IMR-90 (cell line): ENCODE results near the gene RFTN1. TPM values are rescaled to one million over a fixed set of nuclear protein-coding genes. Genes with fewer than 3 reads are reported as not detected.

Experiments
- ATAC-seq: fragments of 200-7000 bp; cut with Tn5 transposase; 2 replicates; pipeline ENCODE4 v1.9.1; 2020; ENCODE audit warnings: low read depth, mild to moderate bottlenecking, moderate library complexity
- BruUV-seq: library from RNA; stranded (reverse); fragments of 400-500 nt; replicated peaks from 2 replicates; lab custom pipeline; 2021; lab: Mats Ljungman, UMichigan
- CTCF ChIA-PET: fragments of 300-600 bp; formaldehyde crosslinking; extraction: SDS; loops from one replicate; lab custom pipeline; 2021; ENCODE audit warnings: antibody characterized with exemption; lab: Yijun Ruan, JAX
- POLR2A ChIA-PET: fragments of 300-600 bp; sonication (Branson Sonifier 250); formaldehyde crosslinking; loops from one replicate; lab custom pipeline; 2022; ENCODE audit warnings: antibody characterized with exemption; ENCODE audit not compliant: unreplicated experiment; lab: Charles Lee
- DNase-seq: peaks from one replicate; pipeline ENCODE4 v3.0.0; 2013
- H2AFZ ChIP-seq: replicated peaks from 2 replicates; pipeline ENCODE3; 2013; ENCODE audit warnings: low read length, mild to moderate bottlenecking; ENCODE audit not compliant: poor library complexity
- H2AK5ac ChIP-seq: 2 replicates; pipeline ENCODE4 v1.6.1; 2013; ENCODE audit warnings: low read depth, low read length, inconsistent platforms
- H2AK9ac ChIP-seq: replicated peaks from 2 replicates; pipeline ENCODE3; 2013; ENCODE audit warnings: mild to moderate bottlenecking, low read depth, low read length, moderate library complexity; ENCODE audit not compliant: poor library complexity
- H2BK120ac ChIP-seq: 2 replicates; pipeline ENCODE4 v1.6.1; 2013; ENCODE audit warnings: low read depth, low read length, inconsistent platforms
- H2BK15ac ChIP-seq: 3 replicates; pipeline ENCODE4 v1.6.1; 2013; ENCODE audit warnings: low read depth, low read length, inconsistent platforms
- H2BK20ac ChIP-seq: 2 replicates; pipeline ENCODE4 v1.6.1; 2013; ENCODE audit warnings: low read depth, mild to moderate bottlenecking, inconsistent platforms, low read length, moderate library complexity
- H2BK5ac ChIP-seq: 2 replicates; pipeline ENCODE4 v1.6.1; 2013; ENCODE audit warnings: mild to moderate bottlenecking, low read depth, low read length, inconsistent platforms; ENCODE audit not compliant: poor library complexity, severe bottlenecking
- H3K14ac ChIP-seq: replicated peaks from 2 replicates; pipeline ENCODE4 v1.6.1; 2013; ENCODE audit warnings: low read depth, low read length, inconsistent platforms
- H3K18ac ChIP-seq: 2 replicates; pipeline ENCODE4 v1.6.1; 2013; ENCODE audit warnings: low read depth, low read length, control low read depth
- H3K23ac ChIP-seq: 2 replicates; pipeline ENCODE4 v1.6.1; 2013; ENCODE audit warnings: low read depth, low read length, inconsistent platforms
- H3K27ac ChIP-seq: 2 replicates; pipeline ENCODE4 v1.5.1; 2013; ENCODE audit warnings: mild to moderate bottlenecking, control low read depth, low read length; ENCODE audit not compliant: insufficient read depth
- H3K27me3 ChIP-seq: 2 replicates; pipeline ENCODE4 v1.6.1; 2013; ENCODE audit warnings: low read length; ENCODE audit not compliant: control insufficient read depth, insufficient read depth
- H3K36me3 ChIP-seq: 2 replicates; pipeline ENCODE4 v1.6.1; 2013; ENCODE audit warnings: low read length, mixed read lengths; ENCODE audit not compliant: control insufficient read depth, insufficient read depth
- H3K4ac ChIP-seq: 2 replicates; pipeline ENCODE4 v1.6.1; 2013; ENCODE audit warnings: low read depth, low read length, inconsistent platforms
- H3K4me1 ChIP-seq: 2 replicates; pipeline ENCODE4 v1.6.1; 2013; ENCODE audit warnings: low read length, mixed read lengths; ENCODE audit not compliant: control insufficient read depth, insufficient read depth
- H3K4me2 ChIP-seq: 2 replicates; pipeline ENCODE4 v1.6.1; 2013; ENCODE audit warnings: low read depth, mild to moderate bottlenecking, control low read depth, low read length, moderate library complexity
- H3K4me3 ChIP-seq: 2 replicates; pipeline ENCODE4 v1.5.1; 2013; ENCODE audit warnings: low read depth, mild to moderate bottlenecking, control low read depth, low read length, moderate library complexity; ENCODE audit not compliant: insufficient read depth
- H3K56ac ChIP-seq: 2 replicates; pipeline ENCODE4 v1.6.1; 2013; ENCODE audit warnings: low read length, inconsistent platforms; ENCODE audit not compliant: insufficient read depth; ENCODE audit errors: extremely low read depth
- H3K79me1 ChIP-seq, 2 experiments: 2 replicates each; pipeline ENCODE4 v1.6.1; 2013; ENCODE audit warnings: low read length in 2 of 2, inconsistent platforms in 1 of 2, low read depth in 1 of 2
- H3K9ac ChIP-seq: 2 replicates; pipeline ENCODE4 v1.6.1; 2013; ENCODE audit warnings: low read depth, low read length, control low read depth
- H3K9me1 ChIP-seq: 2 replicates; pipeline ENCODE4 v1.6.1; 2013; ENCODE audit warnings: low read length, inconsistent platforms; ENCODE audit not compliant: insufficient read depth
- H3K9me3 ChIP-seq: 2 replicates; pipeline ENCODE4 v1.6.1; 2013; ENCODE audit warnings: low read length; ENCODE audit not compliant: control insufficient read depth, insufficient read depth
- H4K20me1 ChIP-seq: 2 replicates; pipeline ENCODE4 v1.6.1; 2013; ENCODE audit warnings: low read length, inconsistent platforms; ENCODE audit not compliant: insufficient read depth
- H4K5ac ChIP-seq: 2 replicates; pipeline ENCODE4 v1.6.1; 2013; ENCODE audit warnings: mild to moderate bottlenecking, low read depth, low read length, control low read depth
- H4K8ac ChIP-seq, 2 experiments: 2 replicates each; pipeline ENCODE4 v1.6.1; 2013; ENCODE audit warnings: low read depth in 2 of 2, low read length in 2 of 2, control low read depth in 1 of 2, inconsistent platforms in 1 of 2
- H4K91ac ChIP-seq: 2 replicates; pipeline ENCODE4 v1.6.1; 2013; ENCODE audit warnings: low read depth, low read length, inconsistent platforms; ENCODE audit not compliant: insufficient read depth
- CEBPB ChIP-seq: IDR thresholded peaks from 2 replicates; pipeline ENCODE4 v1.6.1; 2012; ENCODE audit warnings: low read depth, low read length, improper control_type of control experiment
- CHD1 ChIP-seq: IDR thresholded peaks from 2 replicates; pipeline ENCODE4 v1.6.1; 2012; ENCODE audit warnings: low read depth, low read length, improper control_type of control experiment
- FOS ChIP-seq: fragments of 150-350 bp; IDR thresholded peaks from 2 replicates; pipeline ENCODE4 v1.6.1; 2016; ENCODE audit warnings: low read depth, low read length
- MAFK ChIP-seq: IDR thresholded peaks from 2 replicates; pipeline ENCODE4 v1.6.1; 2012; ENCODE audit warnings: low read depth, low read length, improper control_type of control experiment
- MXI1 ChIP-seq: IDR thresholded peaks from 2 replicates; pipeline ENCODE4 v1.6.1; 2012; ENCODE audit warnings: low read depth, mild to moderate bottlenecking, low read length, moderate library complexity, borderline replicate concordance
- RCOR1 ChIP-seq: IDR thresholded peaks from 2 replicates; pipeline ENCODE4 v1.6.1; 2012; ENCODE audit warnings: mild to moderate bottlenecking, low read length, improper control_type of control experiment; ENCODE audit not compliant: insufficient replicate concordance
- RFX5 ChIP-seq: IDR thresholded peaks from 2 replicates; pipeline ENCODE4 v1.8.0; 2012; ENCODE audit warnings: low read depth, mild to moderate bottlenecking, low read length, moderate library complexity
- SMC3 ChIP-seq: fragments of 150-350 bp; IDR thresholded peaks from 2 replicates; pipeline ENCODE4 v1.6.1; 2016; ENCODE audit warnings: low read depth, mild to moderate bottlenecking, antibody characterized with exemption, low read length, moderate library complexity
- WGBS, 2 experiments: methylation state at CpG; one replicate each; pipeline versions ENCODE4 v1.1.5 to v1.1.7; 2013; ENCODE audit warnings: missing lambda C conversion rate in 2 of 2; ENCODE audit not compliant: insufficient read length in 1 of 2; ENCODE audit errors: extremely low coverage in 2 of 2; 5-methylcytosine and 5-hydroxymethylcytosine counted together
- dilution Hi-C: fragments of 300-500 bp; cut with HindIII; formaldehyde crosslinking; loops from one replicate; pipeline ENCODE4 v1.14.3; 2018; ENCODE audit warnings: low sequenced_read_pairs; ENCODE audit not compliant: unreplicated experiment
- in situ Hi-C: fragments of 300-500 bp; cut with MboI; formaldehyde crosslinking; loops from 3 replicates; pipeline ENCODE4 v1.14.3; 2019; ENCODE audit warnings: low sequenced_read_pairs, inconsistent platforms, mixed read lengths
- intact Hi-C: fragments of 100-400 bp; cut with micrococcal nuclease; formaldehyde crosslinking; loops from 2 replicates; pipeline ENCODE4 v1.10.0; 2022
- polyA plus RNA-seq, 3 experiments: library from polyadenylated mRNA; depleted of rRNA; stranded (reverse); fragments of >200 nt; gene quantifications; 2 replicates each; pipeline ENCODE4 v1.2.3, GENCODE V29; 2012; ENCODE audit warnings: low replicate concordance in 1 of 3
- total RNA-seq: library from RNA; depleted of rRNA; stranded (reverse); fragments of >200 nt; gene quantifications from 2 replicates; pipeline ENCODE4 v1.2.3, GENCODE V29; 2012
- TF ChIP-seq, protein P1 (sequence below): fragments of 150-350 bp; IDR thresholded peaks from 2 replicates; pipeline ENCODE4 v1.6.1; 2016; ENCODE audit warnings: low read depth, mild to moderate bottlenecking, low read length, moderate library complexity, borderline replicate concordance

RFTN1 gene
- total and polyA plus RNA-seq, 2 of the 4 experiments (the other 2 are of a cell fraction): 45.0 to 52.0 TPM

DNA sequence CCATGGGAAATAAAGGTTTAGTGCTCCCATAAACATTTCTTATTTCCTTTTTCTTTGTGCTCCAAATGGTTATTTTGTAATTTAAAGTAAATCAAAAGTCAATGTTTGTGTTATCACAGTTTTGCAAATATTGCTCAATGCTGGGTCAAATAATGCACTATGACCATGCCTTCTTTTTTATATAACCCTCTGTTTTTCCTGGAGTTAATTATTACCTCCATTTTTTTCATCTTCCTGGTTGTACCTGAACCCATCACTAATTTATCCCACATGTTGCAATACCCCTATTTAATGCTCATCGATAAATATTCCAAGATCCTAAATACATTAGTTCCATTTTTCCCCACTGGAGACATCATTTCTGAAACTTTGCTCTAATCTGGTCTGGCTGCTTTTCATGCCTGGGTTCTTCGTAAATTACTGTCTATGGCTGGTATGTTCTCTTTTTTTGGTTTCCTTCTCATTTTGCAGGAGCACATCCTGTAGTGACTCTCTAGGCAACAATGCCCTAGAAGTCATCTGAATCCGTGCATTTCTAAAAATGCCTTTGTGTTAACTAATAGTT is 182.1 kb downstream of the RFTN1 start:
- H3K9me1 ChIP-seq: peaks cover 6% of the 10 kb centered on the region; the same call in 1 of the 2 replicates
- no peak overlapping the region for H3K4me2 ChIP-seq
- H2BK20ac ChIP-seq: no peak overlapping the region
- no peak overlapping the region for H2AFZ ChIP-seq
- no peak overlapping the region for H2BK5ac ChIP-seq
- H3K9me3 ChIP-seq: peaks cover 6% of the 10 kb centered on the region
- BruUV-seq: no TSS peak
- H4K20me1 ChIP-seq: no peaks in the 10 kb centered on the region; the same call in 1 of the 2 replicates
- H3K4me3 ChIP-seq: no peak overlapping the region
- CTCF ChIA-PET: no interaction called here
- dilution Hi-C loops (no loop called here), intact Hi-C loops (no loop called here), in situ Hi-C loops (no loop called here)
- ATAC-seq: no peak
- H3K14ac ChIP-seq: no peak overlapping the region
- TF ChIP-seq, protein P1, sequence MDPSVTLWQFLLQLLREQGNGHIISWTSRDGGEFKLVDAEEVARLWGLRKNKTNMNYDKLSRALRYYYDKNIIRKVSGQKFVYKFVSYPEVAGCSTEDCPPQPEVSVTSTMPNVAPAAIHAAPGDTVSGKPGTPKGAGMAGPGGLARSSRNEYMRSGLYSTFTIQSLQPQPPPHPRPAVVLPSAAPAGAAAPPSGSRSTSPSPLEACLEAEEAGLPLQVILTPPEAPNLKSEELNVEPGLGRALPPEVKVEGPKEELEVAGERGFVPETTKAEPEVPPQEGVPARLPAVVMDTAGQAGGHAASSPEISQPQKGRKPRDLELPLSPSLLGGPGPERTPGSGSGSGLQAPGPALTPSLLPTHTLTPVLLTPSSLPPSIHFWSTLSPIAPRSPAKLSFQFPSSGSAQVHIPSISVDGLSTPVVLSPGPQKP: no peak
- no peak for TF ChIP-seq FOS
- no peak for TF ChIP-seq SMC3
- TF ChIP-seq CEBPB: no peak
- no peak for TF ChIP-seq MXI1
- TF ChIP-seq MAFK: no peak
- no peak for TF ChIP-seq RCOR1
- no peak for TF ChIP-seq CHD1
- TF ChIP-seq RFX5: no peak
- no peak overlapping the region for H4K5ac ChIP-seq
- WGBS, 2 experiments: no CpG with 5 or more reads among the region's 3 CpGs
- H2AK9ac ChIP-seq: no peak overlapping the region
- no peak overlapping the region for H4K8ac ChIP-seq
- H3K27me3 ChIP-seq: no peaks in the 10 kb centered on the region
- peaks cover 24% of the 10 kb centered on the region for H3K36me3 ChIP-seq
- H3K4me1 ChIP-seq: peaks cover 5% of the 10 kb centered on the region
- POLR2A ChIA-PET: no interaction called here
- no peak overlapping the region for H3K23ac ChIP-seq
- no peak overlapping the region for H3K56ac ChIP-seq
- H3K79me1 ChIP-seq: peaks cover 13 to 49% of the 10 kb centered on the region in 2 experiments
- H3K18ac ChIP-seq: no peak overlapping the region
- H3K4ac ChIP-seq: no peak overlapping the region
- DNase-seq: no peak
- no peak overlapping the region for H4K91ac ChIP-seq
- no peak overlapping the region for H2BK15ac ChIP-seq
- no peak overlapping the region for H2AK5ac ChIP-seq
- no peak overlapping the region for H3K9ac ChIP-seq
- no peak overlapping the region for H3K27ac ChIP-seq
- no peak overlapping the region for H2BK120ac ChIP-seq
